Left ventricle myocardium inferior (tissue), 1 donor: ENCODE data around the gene SPCS1. TPM values are rescaled to one million over a fixed set of nuclear protein-coding genes. Genes with fewer than 3 reads are reported as not detected.

Experiments used
- DNase-seq: peaks from one replicate; pipeline ENCODE4 v3.0.0-alpha.2; 2020
- H3K27ac ChIP-seq: fragments of 200-600 bp; replicated peaks from 2 replicates; pipeline ENCODE4 v1.8.0; 2021
- H3K27me3 ChIP-seq: fragments of 200-600 bp; 2 replicates; pipeline ENCODE4 v1.8.0; 2021; ENCODE audit warnings: low read depth
- H3K36me3 ChIP-seq: fragments of 200-600 bp; 2 replicates; pipeline ENCODE4 v1.8.0; 2021
- H3K4me1 ChIP-seq: fragments of 200-600 bp; 2 replicates; pipeline ENCODE4 v1.8.0; 2021
- H3K4me3 ChIP-seq: fragments of 200-600 bp; 2 replicates; pipeline ENCODE4 v1.8.0; 2021; ENCODE audit warnings: mild to moderate bottlenecking, moderate library complexity
- H3K9me3 ChIP-seq: fragments of 200-600 bp; replicated peaks from 2 replicates; pipeline ENCODE4 v1.8.0; 2021
- intact Hi-C: fragments of 100-400 bp; cut with micrococcal nuclease; formaldehyde crosslinking; loops from one replicate; pipeline ENCODE4 v1.11.0; 2022
- total RNA-seq: library from RNA; stranded (reverse); fragmentation: NEBNext Ultra II Directional; extraction: Animal tissue kit (Norgen Biotek cat#: 25700); gene quantifications from one replicate; pipeline ENCODE4 v1.2.1, GENCODE V29; 2021
- TF ChIP-seq, protein P1 (sequence below): fragments of 200-600 bp; IDR thresholded peaks from 2 replicates; pipeline ENCODE4 v1.8.0; 2021; ENCODE audit warnings: antibody characterized with exemption, mild to moderate bottlenecking, borderline replicate concordance
- donor health status: DM: no; HTN: yes; CAD: no; lungs with severe emphysema.

Gene SPCS1
- total RNA-seq, 1 donor from 2014 or later: 85.8 TPM

DNA sequence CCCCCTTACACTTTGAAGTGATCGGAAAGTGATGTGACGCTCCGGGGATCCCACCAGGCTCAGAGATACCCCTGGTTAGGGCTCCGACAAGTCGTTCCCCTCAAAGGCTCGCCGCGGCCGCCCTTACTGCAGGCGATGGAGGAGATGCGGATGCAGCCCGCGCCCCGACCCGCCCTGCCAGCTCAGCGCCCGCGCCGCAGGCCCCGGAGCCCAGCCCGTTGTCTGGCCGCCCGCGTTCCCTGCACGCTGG lies 543 bp upstream of the SPCS1 start:
- intact Hi-C loops: no loop called here
- no peak for DNase-seq
- H3K27me3 ChIP-seq: no peaks in the 10 kb centered on the region
- H3K36me3 ChIP-seq: peaks cover 23% of the 10 kb centered on the region
- no peaks in the 10 kb centered on the region for H3K9me3 ChIP-seq
- peak overlapping the region; percentile 93 for H3K27ac ChIP-seq
- TF ChIP-seq, protein P1, sequence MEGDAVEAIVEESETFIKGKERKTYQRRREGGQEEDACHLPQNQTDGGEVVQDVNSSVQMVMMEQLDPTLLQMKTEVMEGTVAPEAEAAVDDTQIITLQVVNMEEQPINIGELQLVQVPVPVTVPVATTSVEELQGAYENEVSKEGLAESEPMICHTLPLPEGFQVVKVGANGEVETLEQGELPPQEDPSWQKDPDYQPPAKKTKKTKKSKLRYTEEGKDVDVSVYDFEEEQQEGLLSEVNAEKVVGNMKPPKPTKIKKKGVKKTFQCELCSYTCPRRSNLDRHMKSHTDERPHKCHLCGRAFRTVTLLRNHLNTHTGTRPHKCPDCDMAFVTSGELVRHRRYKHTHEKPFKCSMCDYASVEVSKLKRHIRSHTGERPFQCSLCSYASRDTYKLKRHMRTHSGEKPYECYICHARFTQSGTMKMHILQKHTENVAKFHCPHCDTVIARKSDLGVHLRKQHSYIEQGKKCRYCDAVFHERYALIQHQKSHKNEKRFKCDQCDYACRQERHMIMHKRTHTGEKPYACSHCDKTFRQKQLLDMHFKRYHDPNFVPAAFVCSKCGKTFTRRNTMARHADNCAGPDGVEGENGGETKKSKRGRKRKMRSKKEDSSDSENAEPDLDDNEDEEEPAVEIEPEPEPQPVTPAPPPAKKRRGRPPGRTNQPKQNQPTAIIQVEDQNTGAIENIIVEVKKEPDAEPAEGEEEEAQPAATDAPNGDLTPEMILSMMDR: no peak
- H3K4me1 ChIP-seq: peaks cover 54% of the 10 kb centered on the region
- H3K4me3 ChIP-seq: peak overlapping the region; percentile 87

DNA sequence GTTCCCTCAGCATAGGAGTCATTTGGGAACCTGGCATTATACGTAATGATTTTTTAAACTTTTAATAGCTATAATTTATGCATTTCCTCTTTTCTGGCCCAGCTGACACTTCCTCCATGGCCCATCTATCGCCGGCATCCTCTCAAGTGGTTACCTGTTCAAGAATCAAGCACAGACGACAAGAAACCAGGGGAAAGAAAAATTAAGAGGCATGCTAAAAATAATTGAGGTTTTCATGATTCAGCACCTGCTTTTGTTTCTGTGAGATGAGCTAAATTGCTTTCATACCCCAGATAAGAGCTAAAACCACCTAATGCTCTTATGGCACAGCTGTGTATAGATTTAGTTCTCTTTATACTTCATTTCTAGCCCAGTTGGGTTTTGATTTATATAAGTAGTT lies 1.7 kb downstream of the SPCS1 start:
- H3K36me3 ChIP-seq: peaks cover 32% of the 10 kb centered on the region
- H3K4me3 ChIP-seq: peak overlapping the region; percentile 87
- intact Hi-C loops: no loop called here
- no peak overlapping the region for H3K27ac ChIP-seq
- no peak for DNase-seq
- H3K4me1 ChIP-seq: peaks cover 48% of the 10 kb centered on the region
- TF ChIP-seq, protein P1: no peak
- H3K9me3 ChIP-seq: no peaks in the 10 kb centered on the region
- H3K27me3 ChIP-seq: no peaks in the 10 kb centered on the region

DNA sequence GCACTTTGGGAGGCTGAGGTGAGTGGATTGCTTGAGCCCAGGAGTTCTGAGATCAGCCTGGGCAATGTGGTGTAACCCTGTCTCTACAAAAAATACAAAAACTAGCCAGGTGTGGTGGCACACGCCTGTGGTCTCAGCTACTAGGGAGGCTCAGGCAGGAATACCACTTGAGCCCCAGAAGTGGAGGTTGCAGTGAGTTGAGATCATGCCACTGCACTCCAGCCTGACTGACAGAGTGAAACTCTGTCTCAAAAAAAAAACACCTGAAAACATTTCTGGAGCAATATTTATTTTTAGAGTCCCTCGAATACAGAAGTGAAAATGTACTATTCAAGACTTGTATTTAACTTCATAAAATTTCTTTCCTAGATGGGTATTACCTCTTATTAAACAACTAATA lies 4.6 kb downstream of the SPCS1 start:
- intact Hi-C loops: no loop called here
- no peak overlapping the region for H3K4me3 ChIP-seq
- peaks cover 24% of the 10 kb centered on the region for H3K4me1 ChIP-seq
- peaks cover 33% of the 10 kb centered on the region for H3K36me3 ChIP-seq
- no peak overlapping the region for H3K27ac ChIP-seq
- no peaks in the 10 kb centered on the region for H3K9me3 ChIP-seq
- H3K27me3 ChIP-seq: no peaks in the 10 kb centered on the region
- DNase-seq: no peak
- TF ChIP-seq, protein P1: no peak

DNA sequence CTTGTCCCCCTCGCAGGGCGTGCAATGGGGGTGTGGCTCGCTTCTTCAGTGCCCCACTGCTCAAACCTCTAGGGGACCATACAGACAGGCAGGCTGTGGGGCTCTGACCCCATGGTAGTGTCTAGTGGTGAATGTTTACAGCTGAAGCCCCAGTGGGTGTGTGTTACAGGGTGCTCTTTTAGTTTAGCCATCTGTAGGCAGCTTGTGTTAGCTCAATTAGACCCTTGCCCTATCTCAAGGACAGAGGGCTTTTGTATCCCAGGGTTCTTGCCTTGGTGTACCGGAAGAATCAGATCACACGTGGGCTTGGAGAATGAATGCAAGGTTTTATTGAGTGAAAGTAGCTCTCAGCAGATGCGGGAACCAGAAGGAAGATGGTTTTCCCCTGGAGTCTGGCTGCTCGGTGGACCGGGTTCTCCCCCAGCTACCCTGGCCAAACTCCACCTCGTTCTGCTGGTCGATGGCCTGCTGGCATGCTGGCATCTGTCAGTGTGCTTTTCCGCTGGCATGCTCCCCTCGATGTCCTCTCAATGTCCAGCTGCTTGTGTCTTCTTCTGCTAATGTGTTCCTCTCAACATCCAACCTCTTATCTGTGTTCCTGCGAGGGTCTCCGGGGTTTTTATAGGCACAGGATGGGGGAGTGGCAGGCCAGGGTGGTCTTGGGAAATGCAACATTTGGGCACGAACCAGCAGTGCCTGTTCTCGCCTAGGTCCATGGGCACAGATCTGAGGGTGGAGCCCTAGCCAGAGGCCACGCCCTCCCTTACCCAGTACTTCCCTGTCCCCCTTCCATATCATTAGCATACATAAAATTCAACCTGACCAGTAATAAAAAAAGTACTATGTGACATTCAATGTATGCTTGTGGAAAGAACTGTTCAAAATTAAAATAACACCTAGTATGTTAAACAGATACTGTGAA lies 6.6 kb downstream of the SPCS1 start:
- TF ChIP-seq, protein P1: no peak
- H3K36me3 ChIP-seq: peaks cover 33% of the 10 kb centered on the region
- no peak for DNase-seq
- peaks cover 4% of the 10 kb centered on the region for H3K4me1 ChIP-seq
- intact Hi-C loops: no loop called here
- H3K9me3 ChIP-seq: no peaks in the 10 kb centered on the region
- no peak overlapping the region for H3K4me3 ChIP-seq
- no peaks in the 10 kb centered on the region for H3K27me3 ChIP-seq
- H3K27ac ChIP-seq: no peak overlapping the region

DNA sequence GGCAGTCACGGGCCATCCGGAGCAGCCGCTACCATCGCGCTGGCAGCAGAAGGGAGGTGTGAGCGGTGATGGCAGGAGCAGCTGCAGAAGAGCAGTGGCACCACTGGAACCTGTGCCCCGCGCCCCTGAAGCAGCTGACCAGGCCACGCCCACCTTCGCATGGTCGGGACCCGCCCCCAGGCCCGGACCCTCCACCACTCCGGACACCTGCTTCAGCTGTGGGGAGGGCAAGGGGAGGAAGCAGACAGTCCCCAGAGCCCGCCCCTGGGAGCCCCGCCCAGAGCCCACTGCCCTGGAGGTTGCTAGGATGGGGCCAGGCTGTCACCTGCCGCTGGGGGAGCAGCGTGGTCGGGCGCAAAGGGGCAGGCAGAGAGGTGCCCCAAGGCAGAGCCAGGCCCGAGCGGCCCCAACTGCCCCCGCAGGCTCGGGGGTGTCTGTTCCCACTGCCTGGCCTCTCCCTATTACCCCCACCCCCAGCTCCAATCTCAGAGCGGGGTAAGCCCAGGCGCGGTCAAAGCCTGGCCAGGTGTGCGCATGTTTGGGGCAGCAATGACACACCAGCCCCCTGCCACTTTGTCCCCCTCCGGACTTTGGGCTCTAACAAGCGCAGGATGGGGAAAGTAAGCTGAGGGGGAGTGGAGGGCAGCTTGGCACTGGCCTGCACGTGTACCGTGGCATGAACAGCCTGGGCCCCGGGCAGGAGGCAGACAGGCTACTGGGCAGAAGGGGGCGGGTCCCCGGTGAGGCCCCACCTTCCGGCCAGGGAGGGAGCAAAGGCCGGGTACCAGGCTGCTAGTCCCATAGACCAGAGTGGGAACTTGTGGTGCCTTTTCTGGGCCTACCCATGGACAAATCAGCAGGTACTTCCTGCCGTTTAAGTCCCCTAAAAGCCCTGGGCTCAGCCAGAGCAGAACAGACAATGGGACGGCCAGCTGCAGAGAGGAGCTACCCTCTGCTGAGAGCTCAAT lies 8.7 kb downstream of the SPCS1 start:
- Histone ChIP-seq H3K36me3 (peaks cover 27% of the 10 kb centered on the region), H3K4me3 (no peak overlapping the region), H3K9me3 (peaks cover under 1% of the 10 kb centered on the region), H3K27me3 (no peaks in the 10 kb centered on the region), H3K27ac (no peak overlapping the region), H3K4me1 (no peaks in the 10 kb centered on the region)
- TF ChIP-seq, protein P1: no peak
- no peak for DNase-seq
- intact Hi-C loops: no loop called here
